Neural cell (in vitro differentiated cells): Measurements from ENCODE around the gene ACTA2. TPM values are rescaled to one million over a fixed set of nuclear protein-coding genes. Genes with fewer than 3 reads are reported as not detected.
"Not testable (repeated sequence)": the region's sequence is repeated elsewhere in the genome, so short reads cannot be mapped to it uniquely, and the experiment has no call there.

Source experiments
- H2AFZ ChIP-seq: fragments of 200-600, 300-800 bp; sonication (generic), shearing (Covaris generic); 2 replicates; pipeline ENCODE4 v1.6.0; 2014; ENCODE audit warnings: low read depth, mild to moderate bottlenecking, antibody characterized with exemption, low read length, moderate library complexity
- H3F3A ChIP-seq: fragments of 200-600 bp; shearing (Covaris generic); 2 replicates; pipeline ENCODE4 v1.6.1; 2016; ENCODE audit warnings: mild to moderate bottlenecking, moderate library complexity, mixed read lengths, antibody characterized with exemption, low read length; ENCODE audit not compliant: insufficient read depth, poor library complexity, severe bottlenecking
- H3K27ac ChIP-seq: fragments of 200-600, 300-800 bp; sonication (generic), shearing (Covaris generic); 2 replicates; pipeline ENCODE4 v1.5.1; 2014; ENCODE audit warnings: mild to moderate bottlenecking, low read length, moderate library complexity
- H3K27me3 ChIP-seq: fragments of 300-800, 200-600 bp; sonication (generic), shearing (Covaris generic); 2 replicates; pipeline ENCODE4 v1.6.0; 2014; ENCODE audit warnings: mild to moderate bottlenecking, low read depth, low read length, moderate library complexity; ENCODE audit not compliant: insufficient read depth
- H3K36me3 ChIP-seq: fragments of 300-800, 200-600 bp; sonication (generic), shearing (Covaris generic); 2 replicates; pipeline ENCODE4 v1.5.1; 2014; ENCODE audit warnings: mild to moderate bottlenecking, antibody characterized with exemption, low read length, moderate library complexity; ENCODE audit not compliant: insufficient read depth
- H3K4me2 ChIP-seq: fragments of 300-800, 200-600 bp; sonication (generic), shearing (Covaris generic); 2 replicates; pipeline ENCODE4 v1.6.0; 2014; ENCODE audit warnings: mild to moderate bottlenecking, low read length
- H3K4me3 ChIP-seq: fragments of 300-800, 200-600 bp; sonication (generic), shearing (Covaris generic); 2 replicates; pipeline ENCODE4 v1.5.1; 2014; ENCODE audit warnings: mild to moderate bottlenecking, low read length, moderate library complexity
- H3K79me2 ChIP-seq: fragments of 200-600 bp; shearing (Covaris generic); replicated peaks from 2 replicates; pipeline ENCODE4 v1.6.0; 2014; ENCODE audit warnings: mild to moderate bottlenecking, low read length, moderate library complexity; ENCODE audit not compliant: insufficient read depth
- H3K9ac ChIP-seq: fragments of 300-800, 200-600 bp; sonication (generic), shearing (Covaris generic); 2 replicates; pipeline ENCODE4 v1.6.1; 2016; ENCODE audit warnings: mild to moderate bottlenecking, low read length, mixed read lengths
- H3K9me2 ChIP-seq: fragments of 200-600 bp; shearing (Covaris generic); 2 replicates; pipeline ENCODE4 v1.6.1; 2016; ENCODE audit warnings: mild to moderate bottlenecking, low read length, mixed read lengths; ENCODE audit not compliant: insufficient read depth
- H3K9me3 ChIP-seq: fragments of 200-600, 300-800 bp; sonication (generic), shearing (Covaris generic); 2 replicates; pipeline ENCODE4 v1.6.1; 2016; ENCODE audit warnings: mild to moderate bottlenecking, mixed run types, low read length, moderate library complexity, mixed read lengths
- H4K20me1 ChIP-seq: fragments of 200-600 bp; shearing (Covaris generic); 2 replicates; pipeline ENCODE4 v1.6.1; 2016; ENCODE audit warnings: mild to moderate bottlenecking, mixed run types; ENCODE audit not compliant: insufficient read depth
- EP300 ChIP-seq: fragments of 450-650 bp; conservative IDR thresholded peaks from 2 replicates; pipeline ENCODE4 v1.6.1; 2014; ENCODE audit warnings: antibody characterized with exemption, mild to moderate bottlenecking, moderate library complexity; ENCODE audit not compliant: poor library complexity, severe bottlenecking
- EZH2 ChIP-seq: fragments of 200-600, 300-800 bp; shearing (Covaris generic), sonication (generic); IDR thresholded peaks from 2 replicates; pipeline ENCODE4 v1.6.1; 2014; ENCODE audit warnings: antibody characterized with exemption, low read length, borderline replicate concordance, mild to moderate bottlenecking; ENCODE audit not compliant: insufficient read depth, poor library complexity, severe bottlenecking
- MXI1 ChIP-seq: fragments of 450-650 bp; conservative IDR thresholded peaks from 2 replicates; pipeline ENCODE4 v1.6.1; 2014; ENCODE audit warnings: antibody characterized with exemption, mild to moderate bottlenecking; ENCODE audit not compliant: poor library complexity, severe bottlenecking
- POLR2AphosphoS5 ChIP-seq: IDR thresholded peaks from 2 replicates; pipeline ENCODE4 v1.6.1; 2012
- RAD21 ChIP-seq: fragments of 450-650 bp; conservative IDR thresholded peaks from 2 replicates; pipeline ENCODE4 v1.6.1; 2014; ENCODE audit warnings: antibody characterized with exemption, mild to moderate bottlenecking, moderate library complexity
- SMC3 ChIP-seq: fragments of 450-650 bp; conservative IDR thresholded peaks from 2 replicates; pipeline ENCODE4 v1.6.1; 2014; ENCODE audit warnings: antibody characterized with exemption, mild to moderate bottlenecking, moderate library complexity; ENCODE audit not compliant: poor library complexity
- TAF1 ChIP-seq: IDR thresholded peaks from 2 replicates; pipeline ENCODE4 v1.6.1; 2012; ENCODE audit warnings: low read depth
- polyA plus RNA-seq: library from polyadenylated mRNA; depleted of rRNA; stranded (reverse); fragments of >200 nt; gene quantifications from 2 replicates; pipeline ENCODE4 v1.2.3, GENCODE V29; 2014
- TF ChIP-seq, protein P1 (sequence below): IDR thresholded peaks from 2 replicates; pipeline ENCODE4 v1.6.1; 2012; ENCODE audit warnings: borderline replicate concordance
- TF ChIP-seq, protein P2 (sequence below): fragments of 450-650 bp; IDR thresholded peaks from 2 replicates; pipeline ENCODE4 v1.5.1; 2014; ENCODE audit warnings: antibody characterized with exemption, mild to moderate bottlenecking, moderate library complexity; ENCODE audit not compliant: poor library complexity, severe bottlenecking

ACTA2 gene
- polyA plus RNA-seq, 1 donor from 2014 or later = 0.53 TPM

DNA sequence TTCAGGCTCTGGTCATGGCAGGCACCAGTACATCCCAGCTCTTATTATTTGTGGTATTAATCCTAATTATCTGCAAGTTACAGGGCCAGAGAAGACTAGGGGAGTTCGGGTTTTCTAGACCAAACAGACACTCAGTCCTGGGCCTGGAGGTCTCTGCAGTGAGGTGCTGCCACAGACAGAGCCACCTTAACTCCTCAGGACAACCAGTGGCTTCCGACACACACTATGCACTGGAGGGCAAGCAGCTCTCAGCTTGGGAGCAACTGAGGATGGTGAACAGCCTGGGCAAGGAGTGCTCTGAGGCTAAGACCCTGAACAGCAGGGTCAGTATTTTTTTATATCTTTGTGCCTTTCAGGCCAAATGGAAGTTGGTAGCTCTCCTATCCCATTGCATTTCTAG lies 19.0 kb downstream of the ACTA2 start:
- no peaks in the 10 kb centered on the region for H4K20me1 ChIP-seq
- no peak overlapping the region for H3K27ac ChIP-seq
- no peaks in the 10 kb centered on the region for H3F3A ChIP-seq
- no peaks in the 10 kb centered on the region for H3K36me3 ChIP-seq
- no peaks in the 10 kb centered on the region for H3K9me3 ChIP-seq
- H3K27me3 ChIP-seq = no peaks in the 10 kb centered on the region
- H3K9me2 ChIP-seq = no peaks in the 10 kb centered on the region
- H2AFZ ChIP-seq = no peak overlapping the region
- TF ChIP-seq MXI1 = no peak
- no peak for TF ChIP-seq TAF1
- TF ChIP-seq EP300 = no peak
- TF ChIP-seq, protein P1, sequence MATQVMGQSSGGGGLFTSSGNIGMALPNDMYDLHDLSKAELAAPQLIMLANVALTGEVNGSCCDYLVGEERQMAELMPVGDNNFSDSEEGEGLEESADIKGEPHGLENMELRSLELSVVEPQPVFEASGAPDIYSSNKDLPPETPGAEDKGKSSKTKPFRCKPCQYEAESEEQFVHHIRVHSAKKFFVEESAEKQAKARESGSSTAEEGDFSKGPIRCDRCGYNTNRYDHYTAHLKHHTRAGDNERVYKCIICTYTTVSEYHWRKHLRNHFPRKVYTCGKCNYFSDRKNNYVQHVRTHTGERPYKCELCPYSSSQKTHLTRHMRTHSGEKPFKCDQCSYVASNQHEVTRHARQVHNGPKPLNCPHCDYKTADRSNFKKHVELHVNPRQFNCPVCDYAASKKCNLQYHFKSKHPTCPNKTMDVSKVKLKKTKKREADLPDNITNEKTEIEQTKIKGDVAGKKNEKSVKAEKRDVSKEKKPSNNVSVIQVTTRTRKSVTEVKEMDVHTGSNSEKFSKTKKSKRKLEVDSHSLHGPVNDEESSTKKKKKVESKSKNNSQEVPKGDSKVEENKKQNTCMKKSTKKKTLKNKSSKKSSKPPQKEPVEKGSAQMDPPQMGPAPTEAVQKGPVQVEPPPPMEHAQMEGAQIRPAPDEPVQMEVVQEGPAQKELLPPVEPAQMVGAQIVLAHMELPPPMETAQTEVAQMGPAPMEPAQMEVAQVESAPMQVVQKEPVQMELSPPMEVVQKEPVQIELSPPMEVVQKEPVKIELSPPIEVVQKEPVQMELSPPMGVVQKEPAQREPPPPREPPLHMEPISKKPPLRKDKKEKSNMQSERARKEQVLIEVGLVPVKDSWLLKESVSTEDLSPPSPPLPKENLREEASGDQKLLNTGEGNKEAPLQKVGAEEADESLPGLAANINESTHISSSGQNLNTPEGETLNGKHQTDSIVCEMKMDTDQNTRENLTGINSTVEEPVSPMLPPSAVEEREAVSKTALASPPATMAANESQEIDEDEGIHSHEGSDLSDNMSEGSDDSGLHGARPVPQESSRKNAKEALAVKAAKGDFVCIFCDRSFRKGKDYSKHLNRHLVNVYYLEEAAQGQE = no peak
- TF ChIP-seq, protein P2, sequence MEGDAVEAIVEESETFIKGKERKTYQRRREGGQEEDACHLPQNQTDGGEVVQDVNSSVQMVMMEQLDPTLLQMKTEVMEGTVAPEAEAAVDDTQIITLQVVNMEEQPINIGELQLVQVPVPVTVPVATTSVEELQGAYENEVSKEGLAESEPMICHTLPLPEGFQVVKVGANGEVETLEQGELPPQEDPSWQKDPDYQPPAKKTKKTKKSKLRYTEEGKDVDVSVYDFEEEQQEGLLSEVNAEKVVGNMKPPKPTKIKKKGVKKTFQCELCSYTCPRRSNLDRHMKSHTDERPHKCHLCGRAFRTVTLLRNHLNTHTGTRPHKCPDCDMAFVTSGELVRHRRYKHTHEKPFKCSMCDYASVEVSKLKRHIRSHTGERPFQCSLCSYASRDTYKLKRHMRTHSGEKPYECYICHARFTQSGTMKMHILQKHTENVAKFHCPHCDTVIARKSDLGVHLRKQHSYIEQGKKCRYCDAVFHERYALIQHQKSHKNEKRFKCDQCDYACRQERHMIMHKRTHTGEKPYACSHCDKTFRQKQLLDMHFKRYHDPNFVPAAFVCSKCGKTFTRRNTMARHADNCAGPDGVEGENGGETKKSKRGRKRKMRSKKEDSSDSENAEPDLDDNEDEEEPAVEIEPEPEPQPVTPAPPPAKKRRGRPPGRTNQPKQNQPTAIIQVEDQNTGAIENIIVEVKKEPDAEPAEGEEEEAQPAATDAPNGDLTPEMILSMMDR = no peak
- TF ChIP-seq POLR2AphosphoS5 = no peak
- TF ChIP-seq EZH2 = no peak
- no peak for TF ChIP-seq SMC3
- no peak overlapping the region for H3K4me3 ChIP-seq
- H3K79me2 ChIP-seq = no peaks in the 10 kb centered on the region
- no peak overlapping the region for H3K4me2 ChIP-seq
- no peak overlapping the region for H3K9ac ChIP-seq

DNA sequence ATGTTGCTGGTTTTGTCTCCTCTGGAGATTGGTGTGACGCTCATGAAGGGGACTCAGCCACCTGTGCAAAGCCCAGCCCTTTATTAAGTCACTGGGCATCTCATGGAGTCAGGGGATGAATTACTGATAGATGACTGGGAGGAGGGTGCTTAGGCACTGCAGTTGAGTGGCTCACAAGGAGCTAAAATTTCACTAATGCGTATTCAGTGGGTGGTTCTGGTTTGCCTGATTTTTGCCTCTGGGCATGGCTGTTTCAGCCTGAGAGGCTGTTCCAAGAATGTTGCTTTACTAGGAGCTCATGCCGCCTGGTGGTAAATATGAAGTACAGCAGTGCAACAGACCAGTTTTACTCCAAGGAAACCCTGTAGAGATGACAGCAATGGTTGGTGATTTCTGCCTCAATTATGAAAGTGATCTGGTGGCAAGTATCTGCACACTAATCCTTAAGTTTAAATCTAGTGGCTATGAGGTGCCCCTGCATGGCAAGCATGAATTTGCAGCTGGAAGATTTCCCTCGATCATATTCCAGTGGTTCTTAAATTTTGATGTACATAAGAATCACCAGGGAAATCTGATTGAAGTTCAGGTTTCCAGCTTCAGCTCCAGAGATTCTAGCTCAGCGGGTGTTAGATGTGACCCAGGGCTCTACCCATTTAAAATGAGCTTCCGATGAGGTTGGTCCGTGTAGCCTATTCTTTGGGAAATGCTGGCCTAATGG lies 19.9 kb downstream of the ACTA2 start:
- no peaks in the 10 kb centered on the region for H3K9me3 ChIP-seq
- TF ChIP-seq EZH2 = no peak
- no peak for TF ChIP-seq EP300
- TF ChIP-seq, protein P2 = peak; percentile 90
- no peak for TF ChIP-seq TAF1
- TF ChIP-seq SMC3 = peak; percentile 97
- TF ChIP-seq MXI1 = no peak
- TF ChIP-seq RAD21 = peak; percentile 88
- no peak overlapping the region for H3K9ac ChIP-seq
- H3K9me2 ChIP-seq = no peaks in the 10 kb centered on the region
- no peak overlapping the region for H3K4me3 ChIP-seq
- H3K27ac ChIP-seq = no peak overlapping the region
- no peaks in the 10 kb centered on the region for H3F3A ChIP-seq
- no peak overlapping the region for H2AFZ ChIP-seq
- no peaks in the 10 kb centered on the region for H3K79me2 ChIP-seq
- H3K4me2 ChIP-seq = no peak overlapping the region
- H4K20me1 ChIP-seq = no peaks in the 10 kb centered on the region
- no peaks in the 10 kb centered on the region for H3K36me3 ChIP-seq
- no peaks in the 10 kb centered on the region for H3K27me3 ChIP-seq

DNA sequence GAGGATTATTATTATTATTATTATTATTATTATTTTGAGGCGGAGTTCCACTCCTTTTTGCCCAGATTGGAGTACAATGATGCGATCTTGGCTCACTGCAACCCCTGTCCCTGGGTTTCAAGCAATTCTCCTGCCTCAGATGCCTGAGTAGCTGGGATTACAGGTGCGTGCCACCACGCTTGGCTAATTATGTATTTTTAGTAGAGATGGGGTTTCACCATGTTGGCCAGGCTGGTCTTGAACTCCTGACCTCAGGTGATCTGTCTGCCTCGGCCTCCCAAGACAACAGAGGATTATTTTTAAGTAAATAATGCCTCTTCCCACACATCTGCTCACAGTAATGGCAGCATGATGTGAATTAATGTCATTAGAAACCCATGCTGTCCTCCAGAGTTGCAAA lies 20.5 kb downstream of the ACTA2 start:
- not testable (repeated sequence) for H3K9me3 ChIP-seq, H3K4me3 ChIP-seq, H4K20me1 ChIP-seq, H3K27me3 ChIP-seq, H3K27ac ChIP-seq, H3F3A ChIP-seq, H3K4me2 ChIP-seq, H3K36me3 ChIP-seq, H3K9ac ChIP-seq, H3K9me2 ChIP-seq, H3K79me2 ChIP-seq, H2AFZ ChIP-seq
